Liver (tissue), 3 donors: ENCODE results near the gene UGT1A10.

ENCODE experiments used
- CTCF ChIP-seq: fragments of 150-350 bp; IDR thresholded peaks from 2 replicates; pipeline ENCODE4 v1.5.1; 2017; ENCODE audit warnings: improper control_type of control experiment, low read depth, low read length; ENCODE audit not compliant: missing input control
- GABPA ChIP-seq, 2 donors: IDR thresholded peaks in 1 of 2; conservative IDR thresholded peaks in 1 of 2; 2 replicates each; pipeline ENCODE4 v1.6.1; 2016; ENCODE audit warnings: antibody characterized with exemption in 2 of 2, mild to moderate bottlenecking in 1 of 2, moderate library complexity in 1 of 2
- HNF4A ChIP-seq, 2 donors: conservative IDR thresholded peaks; 2 replicates each; pipeline ENCODE4 v1.6.1; 2016; ENCODE audit warnings: antibody characterized with exemption in 2 of 2, mild to moderate bottlenecking in 2 of 2
- JUND ChIP-seq, 2 donors: IDR thresholded peaks; 2 replicates each; pipeline ENCODE4 v1.6.1; 2016; ENCODE audit warnings: antibody characterized with exemption in 2 of 2
- RAD21 ChIP-seq, 2 donors: IDR thresholded peaks; 2 replicates each; pipeline ENCODE4 v1.6.1; 2016; ENCODE audit warnings: antibody characterized with exemption in 2 of 2, mild to moderate bottlenecking in 2 of 2
- REST ChIP-seq: IDR thresholded peaks from 2 replicates; pipeline ENCODE4 v1.6.1; 2016; ENCODE audit warnings: antibody characterized with exemption, mild to moderate bottlenecking
- TAF1 ChIP-seq: conservative IDR thresholded peaks from 2 replicates; pipeline ENCODE4 v1.6.1; 2016; ENCODE audit warnings: antibody characterized with exemption, mild to moderate bottlenecking
- TF ChIP-seq, protein P1 (sequence below): IDR thresholded peaks from 2 replicates; pipeline ENCODE4 v1.6.1; 2016; ENCODE audit warnings: antibody characterized with exemption
- TF ChIP-seq, protein P2 (sequence below): IDR thresholded peaks from 2 replicates; pipeline ENCODE4 v1.6.1; 2016; ENCODE audit warnings: antibody characterized with exemption
- TF ChIP-seq, protein P3 (sequence below): IDR thresholded peaks from 2 replicates; pipeline ENCODE4 v1.6.1; 2016; ENCODE audit warnings: antibody characterized with exemption
- donor health status: healthy.
- donor health status: healthy.

GRCh38 chr2:233754872-233755611 is 118.8 kb downstream of the UGT1A10 start:
- TF ChIP-seq CTCF (no peak), REST (no peak), HNF4A (conservative IDR thresholded peaks at IDR 0.05) (no peak), GABPA (IDR thresholded peaks at IDR 0.05 in 1 of 2, conservative IDR thresholded peaks at IDR 0.05 in 1 of 2) (no peak), JUND (IDR thresholded peaks at IDR 0.05) (no peak), TAF1 (no peak), RAD21 (IDR thresholded peaks at IDR 0.05) (no peak)
- TF ChIP-seq, protein P1, sequence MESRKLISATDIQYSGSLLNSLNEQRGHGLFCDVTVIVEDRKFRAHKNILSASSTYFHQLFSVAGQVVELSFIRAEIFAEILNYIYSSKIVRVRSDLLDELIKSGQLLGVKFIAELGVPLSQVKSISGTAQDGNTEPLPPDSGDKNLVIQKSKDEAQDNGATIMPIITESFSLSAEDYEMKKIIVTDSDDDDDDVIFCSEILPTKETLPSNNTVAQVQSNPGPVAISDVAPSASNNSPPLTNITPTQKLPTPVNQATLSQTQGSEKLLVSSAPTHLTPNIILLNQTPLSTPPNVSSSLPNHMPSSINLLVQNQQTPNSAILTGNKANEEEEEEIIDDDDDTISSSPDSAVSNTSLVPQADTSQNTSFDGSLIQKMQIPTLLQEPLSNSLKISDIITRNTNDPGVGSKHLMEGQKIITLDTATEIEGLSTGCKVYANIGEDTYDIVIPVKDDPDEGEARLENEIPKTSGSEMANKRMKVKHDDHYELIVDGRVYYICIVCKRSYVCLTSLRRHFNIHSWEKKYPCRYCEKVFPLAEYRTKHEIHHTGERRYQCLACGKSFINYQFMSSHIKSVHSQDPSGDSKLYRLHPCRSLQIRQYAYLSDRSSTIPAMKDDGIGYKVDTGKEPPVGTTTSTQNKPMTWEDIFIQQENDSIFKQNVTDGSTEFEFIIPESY = no peak
- TF ChIP-seq, protein P2, sequence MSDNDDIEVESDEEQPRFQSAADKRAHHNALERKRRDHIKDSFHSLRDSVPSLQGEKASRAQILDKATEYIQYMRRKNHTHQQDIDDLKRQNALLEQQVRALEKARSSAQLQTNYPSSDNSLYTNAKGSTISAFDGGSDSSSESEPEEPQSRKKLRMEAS = no peak
- TF ChIP-seq, protein P3, sequence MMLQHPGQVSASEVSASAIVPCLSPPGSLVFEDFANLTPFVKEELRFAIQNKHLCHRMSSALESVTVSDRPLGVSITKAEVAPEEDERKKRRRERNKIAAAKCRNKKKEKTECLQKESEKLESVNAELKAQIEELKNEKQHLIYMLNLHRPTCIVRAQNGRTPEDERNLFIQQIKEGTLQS = no peak
